HuH-7.5 (cell line): ENCODE results near the gene GANAB.
"Not testable (repeated sequence)": the region's sequence is repeated elsewhere in the genome, so short reads cannot be mapped to it uniquely, and the experiment has no call there.

Source experiments
- DNase-seq: peaks from one replicate; pipeline ENCODE4 v3.0.0; 2011; ENCODE audit warnings: low spot score

GANAB gene

DNA sequence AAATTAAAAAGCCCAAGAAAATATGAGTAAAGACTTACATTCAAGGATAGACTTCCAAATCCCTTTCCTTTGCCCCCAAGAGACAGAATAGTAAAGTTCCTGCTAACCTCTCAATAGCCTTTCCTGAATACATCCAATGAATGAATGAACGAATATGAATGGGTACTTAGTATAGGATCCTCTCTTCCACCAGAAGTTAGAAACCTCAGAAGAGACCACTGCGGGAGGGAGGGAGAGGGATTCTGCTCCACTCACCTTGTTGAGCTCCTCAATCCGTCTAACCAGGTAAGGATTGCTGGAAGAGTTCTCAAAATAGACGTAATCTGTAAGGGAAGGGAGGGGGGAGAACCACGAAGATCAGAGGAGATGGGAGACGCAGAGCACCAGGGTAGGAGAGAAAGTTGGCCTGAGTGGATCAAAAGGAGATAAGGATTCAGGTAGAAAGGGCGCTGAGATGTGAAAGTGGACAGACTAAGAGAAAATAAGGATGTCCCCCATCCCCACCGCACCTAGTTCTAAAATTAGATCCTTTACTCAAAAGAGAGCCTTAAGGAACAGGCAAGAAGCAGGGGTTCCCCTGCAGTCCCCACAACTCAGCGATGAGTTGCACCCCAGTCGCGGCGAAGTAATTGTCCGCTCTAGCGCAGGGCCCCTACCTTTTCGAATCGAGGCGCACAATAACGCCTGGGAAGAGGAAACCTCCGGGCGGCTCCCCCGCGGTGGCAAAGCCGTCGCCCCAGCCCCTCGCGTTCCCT, 45.9 kb downstream of the GANAB start:
- no peak for DNase-seq

DNA sequence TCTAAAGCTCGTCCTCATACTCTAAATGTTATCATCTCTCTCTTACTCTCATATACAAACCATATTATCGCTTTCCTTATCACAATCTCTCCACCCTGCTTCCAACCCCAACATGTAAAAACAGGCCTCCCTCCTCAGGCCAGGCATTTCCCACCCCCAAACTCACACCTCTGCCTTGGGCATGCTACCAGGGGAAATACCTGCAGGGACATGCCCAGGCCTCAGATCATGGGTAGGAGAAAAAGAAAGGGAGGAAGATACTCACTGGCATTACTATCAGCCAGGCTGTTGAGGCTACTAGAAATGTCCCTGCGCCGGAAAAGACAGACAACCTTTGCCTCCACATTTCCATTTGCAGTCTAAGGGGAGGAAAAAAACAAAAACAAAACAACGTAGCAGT, 46.5 kb downstream of the GANAB start:
- DNase-seq: no peak

DNA sequence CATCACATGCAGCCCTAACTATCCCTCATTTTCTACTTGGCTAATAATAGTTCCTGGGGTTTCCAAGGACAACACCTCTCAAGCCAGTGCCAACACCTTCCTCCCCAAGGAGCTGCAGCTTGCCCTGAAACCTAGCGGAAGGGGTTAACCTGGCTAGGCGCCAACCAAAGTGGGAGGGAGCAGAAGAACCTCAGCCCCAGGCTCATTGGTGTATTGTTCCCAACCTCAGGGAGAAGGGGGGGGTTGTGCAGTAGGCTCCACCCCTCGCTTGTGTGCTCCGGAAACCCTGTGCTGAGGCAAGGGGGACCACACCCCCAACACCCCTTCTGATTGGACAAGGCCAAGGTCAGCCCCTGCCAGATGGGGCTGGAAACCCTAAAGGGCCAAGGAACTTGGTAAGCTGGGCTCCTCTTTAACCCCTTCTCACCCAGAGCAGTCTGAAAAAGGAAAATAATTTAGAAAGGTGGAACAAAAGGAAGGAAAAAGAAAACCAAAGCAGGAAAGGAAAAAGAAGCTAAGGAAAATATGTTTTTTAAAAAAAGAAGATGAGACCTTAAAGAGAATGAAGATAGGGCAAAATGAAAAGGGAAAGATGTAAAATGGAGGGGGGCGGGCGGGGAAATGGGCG, 47.2 kb downstream of the GANAB start:
- peak; percentile 81 for DNase-seq

DNA sequence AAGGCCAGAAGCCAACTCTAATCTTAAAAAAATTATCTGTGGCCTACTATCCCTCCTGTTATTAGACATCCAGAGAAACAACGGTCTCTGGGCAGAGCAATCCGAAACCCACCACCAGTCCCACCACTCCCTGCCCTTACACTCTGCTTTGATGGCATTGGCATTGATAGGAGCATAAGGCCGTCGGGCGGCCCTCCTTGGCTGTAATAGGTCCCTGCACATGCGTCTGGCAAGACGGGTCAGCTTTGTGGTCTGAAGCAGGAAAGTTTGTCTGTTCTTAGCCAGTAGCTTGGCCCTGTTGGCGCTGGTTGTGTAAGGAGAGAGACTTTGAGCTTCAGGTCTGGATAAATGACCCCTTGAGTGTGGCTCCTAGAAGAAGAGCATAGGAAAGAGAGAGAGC, 51.3 kb downstream of the GANAB start:
- no peak for DNase-seq

DNA sequence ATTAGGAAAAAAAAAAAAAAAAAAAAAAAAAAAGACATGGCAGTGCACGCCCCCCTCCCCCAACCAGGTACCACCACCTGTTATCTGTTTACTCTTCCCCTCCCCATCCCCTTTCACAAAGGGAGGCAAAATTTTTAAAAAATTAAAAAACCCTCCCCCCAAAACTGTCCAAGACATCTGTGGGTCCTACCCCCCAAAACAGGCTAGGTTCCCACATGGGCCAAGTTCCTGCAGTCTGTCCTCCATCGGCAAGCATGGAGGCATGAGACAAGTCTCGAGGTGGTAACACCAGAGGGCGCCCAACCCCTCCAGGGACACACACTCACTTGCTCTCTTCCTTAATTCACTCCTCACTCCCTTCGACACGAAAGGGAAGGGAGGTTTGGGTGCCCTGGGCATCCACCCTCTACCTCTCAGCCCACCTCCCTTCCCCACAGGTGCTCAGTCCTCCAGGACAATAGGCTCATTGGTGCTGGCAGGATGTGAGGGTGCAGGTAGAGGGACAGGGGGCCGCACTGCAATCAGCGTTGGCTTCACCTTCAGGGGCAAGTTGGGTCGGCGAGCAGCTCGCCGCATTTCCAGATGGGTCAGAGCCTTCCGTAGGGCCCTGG, 52.9 kb downstream of the GANAB start:
- peak; percentile 64 for DNase-seq

DNA sequence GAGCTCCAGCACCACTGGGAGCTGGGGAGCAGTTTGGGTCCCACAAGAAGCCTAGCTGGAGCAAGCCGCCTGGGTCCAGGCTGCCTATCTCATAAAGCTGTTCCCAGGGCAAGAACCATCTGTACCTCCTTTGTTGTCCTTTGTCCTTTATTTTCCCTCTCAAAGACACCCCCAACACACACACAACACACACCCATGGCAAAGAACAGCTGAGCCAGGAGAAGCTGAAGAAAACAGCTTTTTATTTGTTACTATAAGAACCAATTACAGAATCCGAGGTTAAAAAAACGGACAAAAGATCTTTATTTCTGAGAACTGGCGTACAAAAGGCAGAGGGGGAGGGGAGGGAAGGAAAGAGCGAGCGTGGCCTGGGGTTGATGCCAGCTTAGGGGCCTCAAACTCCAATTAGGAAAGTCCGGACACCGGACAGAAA, 53.4 kb downstream of the GANAB start:
- DNase-seq: no peak

DNA sequence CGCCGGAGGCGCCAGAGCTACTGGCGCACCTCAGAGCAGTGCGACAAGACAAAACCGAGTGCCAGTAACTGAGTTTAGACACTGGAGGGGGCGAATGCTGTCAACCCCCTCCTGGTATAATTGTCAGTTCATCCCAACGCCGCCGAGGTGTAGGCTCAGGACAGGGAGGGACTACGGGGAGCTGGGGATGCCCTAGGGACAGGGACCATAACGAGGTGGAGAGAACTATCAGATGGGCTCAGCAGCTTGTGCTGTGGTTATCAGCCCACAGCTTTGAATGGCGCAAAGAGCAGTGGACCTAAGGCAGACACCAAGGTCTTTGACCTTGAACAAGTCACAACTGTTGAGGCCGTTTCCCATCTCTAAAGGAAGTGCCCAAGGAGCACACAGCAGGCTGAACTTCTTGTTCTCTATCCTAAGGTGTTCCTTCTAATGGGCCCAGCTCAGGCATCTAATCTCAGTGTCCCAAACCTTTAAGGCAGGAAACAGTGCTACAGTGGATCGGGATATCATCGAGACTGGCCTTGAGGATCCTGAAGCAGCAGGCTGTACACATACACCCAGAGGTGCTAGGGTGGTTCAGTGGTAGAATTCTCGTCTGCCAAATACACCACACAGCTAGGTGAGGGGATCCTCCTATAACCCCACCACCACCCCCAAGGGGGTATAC, 54.1 kb downstream of the GANAB start:
- DNase-seq: no peak

DNA sequence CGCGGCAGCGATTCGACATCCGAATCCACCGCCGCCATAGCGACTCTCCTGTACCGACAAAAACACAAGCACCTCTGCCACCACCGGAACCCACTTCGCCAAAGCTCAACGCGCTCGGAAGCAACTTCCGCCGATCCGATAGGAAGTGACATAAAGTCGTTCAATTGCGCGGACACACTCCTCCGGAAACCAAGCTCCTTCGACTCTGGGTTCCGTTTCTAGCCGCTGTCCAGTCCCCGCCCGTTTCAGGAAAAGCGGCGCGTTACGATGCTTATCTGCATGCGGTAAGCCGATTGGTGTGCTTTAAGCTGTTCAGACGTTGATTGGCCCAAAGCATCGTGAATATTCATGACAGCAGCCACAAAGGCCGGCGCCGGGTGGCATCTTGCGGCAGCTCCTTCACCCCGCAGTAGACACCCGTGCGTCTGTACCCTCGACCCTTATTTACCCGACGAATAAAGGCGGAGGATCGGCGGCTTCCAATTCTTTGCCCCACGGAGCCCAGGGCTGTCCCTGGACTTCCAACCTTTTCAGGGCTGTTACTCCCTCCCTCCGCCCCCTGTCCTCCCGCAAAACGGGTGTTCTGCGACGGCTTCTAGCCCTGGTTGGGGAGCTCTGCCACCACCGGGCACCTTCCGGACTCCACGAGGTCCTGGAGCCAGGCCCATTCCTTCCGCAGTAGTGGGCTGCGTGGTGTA, 54.8 kb downstream of the GANAB start, which contains the start of gene TUT1:
Gene TUT1, minus strand, starts transcription at position 76 of the 698 bp plus-strand sequence. Its CDS starts 38 bp downstream, at position 38.
- DNase-seq: peak; percentile 89

DNA sequence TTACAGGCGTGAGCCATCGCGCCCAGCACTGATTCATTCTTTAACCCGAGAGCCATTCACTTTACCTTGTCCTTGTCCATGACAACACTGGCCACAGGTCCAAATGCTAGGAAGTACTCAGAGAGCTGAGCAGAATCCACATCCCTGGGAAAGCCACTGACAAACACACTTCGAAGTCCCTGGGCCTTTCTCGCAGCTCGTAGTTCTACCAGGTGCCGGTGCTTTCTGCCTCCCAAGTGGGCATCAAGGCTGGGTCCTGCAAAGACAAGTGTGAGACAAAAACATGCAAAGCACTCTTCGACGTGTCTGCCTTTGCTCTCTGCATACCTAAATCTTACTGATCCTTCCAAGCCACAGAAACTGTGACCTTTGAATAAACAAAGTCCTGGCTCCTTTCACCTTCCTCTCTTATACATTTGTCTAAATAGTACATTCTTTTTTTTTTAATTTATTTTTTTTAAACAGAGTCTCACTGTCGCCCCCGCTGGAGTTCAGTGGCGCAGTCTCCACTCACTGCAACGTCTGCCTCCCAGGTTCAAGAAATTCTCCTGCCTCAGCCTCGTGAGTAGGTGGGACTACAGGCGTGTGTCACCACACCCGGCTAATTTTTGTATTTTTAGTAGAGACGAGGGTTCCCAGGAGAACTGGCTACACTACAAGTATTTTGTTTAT, 57.3 kb downstream of the GANAB start:
- no peak for DNase-seq

DNA sequence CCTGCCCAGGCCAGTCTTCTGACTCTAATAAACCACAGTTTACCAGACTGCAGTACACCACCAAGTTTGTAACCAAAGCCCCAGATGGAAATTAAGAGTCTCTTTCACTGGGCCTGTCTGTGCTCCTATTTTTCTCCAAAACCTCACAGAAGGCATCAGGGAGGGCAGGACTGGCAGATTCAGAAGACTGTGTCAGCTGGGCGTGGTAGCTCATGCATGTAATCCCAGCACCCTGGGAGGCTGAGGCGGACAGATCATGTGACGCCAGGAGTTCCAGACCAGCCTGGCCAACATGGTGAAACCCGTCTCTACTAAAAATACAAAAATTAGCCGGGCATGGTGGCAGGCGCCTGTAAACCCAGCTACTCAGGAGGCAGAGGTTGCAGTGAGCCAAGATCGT, 61.1 kb downstream of the GANAB start:
- DNase-seq: not testable (repeated sequence)

DNA sequence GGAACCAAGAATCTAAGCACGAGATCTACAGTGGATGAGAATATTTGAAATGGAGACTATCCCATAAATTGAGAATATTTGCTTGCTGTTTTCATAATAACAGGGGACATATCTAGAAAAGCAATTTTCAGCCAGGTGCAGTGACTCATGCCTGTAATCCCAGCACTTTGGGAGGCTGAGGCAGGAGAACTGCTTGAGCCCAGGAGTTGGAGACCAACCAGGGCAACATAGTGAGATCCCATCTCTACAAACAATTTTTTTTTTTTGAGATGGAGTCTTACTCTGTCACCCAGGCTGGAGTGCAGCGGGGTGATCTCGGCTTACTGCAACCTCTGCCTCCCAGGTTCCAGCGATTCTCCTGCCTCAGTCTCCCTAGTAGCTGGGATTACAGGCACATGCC, 64.7 kb downstream of the GANAB start:
- DNase-seq: not testable (repeated sequence)

DNA sequence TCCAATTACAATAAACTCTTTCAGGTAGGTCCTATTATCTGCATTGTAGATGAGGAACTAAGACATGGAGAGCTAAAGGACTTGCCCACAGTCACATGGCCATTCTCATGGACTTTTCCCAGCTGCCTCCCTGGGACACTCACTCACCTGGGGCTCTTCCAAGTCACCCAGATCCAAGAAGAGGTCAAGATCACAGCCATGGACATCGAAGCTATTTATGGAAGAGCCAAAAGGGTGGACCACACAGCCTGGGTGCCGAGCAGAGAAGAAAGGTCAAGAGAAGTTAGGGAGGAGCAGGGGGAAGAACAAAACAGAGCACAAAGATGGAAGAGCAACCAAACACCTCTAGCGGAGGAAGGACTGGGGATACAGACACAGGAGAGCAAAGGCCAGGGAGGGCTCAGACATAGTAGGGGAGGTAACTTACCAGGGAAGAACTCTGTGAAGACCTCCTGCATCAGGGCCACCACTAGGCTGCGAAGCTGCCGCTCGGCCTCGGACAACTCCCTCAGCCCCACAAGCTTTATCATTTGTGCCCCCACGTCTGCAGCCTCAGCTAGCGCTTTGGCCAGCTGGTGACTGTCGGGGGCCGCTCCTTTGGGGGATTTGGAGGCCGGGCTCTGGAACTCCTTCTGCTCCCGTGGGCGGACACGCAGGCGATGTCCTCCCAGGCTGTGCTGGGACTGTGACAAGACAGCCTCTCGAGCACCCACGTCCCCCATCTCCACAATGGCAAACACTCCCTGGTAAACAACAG, 65.3 kb downstream of the GANAB start:
- no peak for DNase-seq

DNA sequence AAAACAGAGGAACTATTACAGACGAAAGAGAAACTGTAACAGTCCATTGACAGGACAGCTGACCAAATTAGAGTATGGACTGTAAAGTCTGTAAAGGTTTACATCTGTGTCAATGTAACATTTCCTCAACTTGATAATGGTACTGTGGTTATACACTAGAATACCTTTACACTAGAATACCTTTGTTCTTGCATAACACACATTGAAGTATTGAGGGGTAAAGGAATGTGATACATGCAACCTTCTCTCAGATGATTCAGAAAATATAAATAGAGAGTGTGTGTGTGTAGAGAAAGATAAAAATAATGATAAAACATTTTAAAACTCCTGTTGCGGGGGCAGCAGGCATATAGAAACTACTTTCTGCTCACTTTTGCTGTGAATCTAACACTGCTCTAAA, 67.2 kb downstream of the GANAB start:
- no peak for DNase-seq

DNA sequence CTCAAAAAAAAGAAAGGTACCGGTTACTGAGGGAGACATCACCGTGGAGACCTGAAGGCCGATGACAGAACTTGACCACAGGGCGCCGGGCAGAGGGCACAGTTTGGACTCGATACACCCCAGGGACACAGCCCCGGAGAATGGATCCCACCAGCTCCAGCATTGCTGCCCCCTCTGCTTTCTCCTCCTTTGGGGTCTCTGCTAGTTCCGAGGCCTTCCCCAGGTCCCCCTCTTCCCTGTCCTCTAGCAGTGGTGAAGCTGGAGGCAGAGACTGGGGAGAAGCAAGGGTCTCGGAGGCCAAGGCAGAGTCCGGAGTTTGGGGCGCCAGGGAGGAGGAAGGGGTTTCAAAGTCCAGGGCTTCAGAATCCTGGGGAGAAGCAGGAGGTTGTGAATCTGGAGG, 67.9 kb downstream of the GANAB start:
- DNase-seq: no peak

DNA sequence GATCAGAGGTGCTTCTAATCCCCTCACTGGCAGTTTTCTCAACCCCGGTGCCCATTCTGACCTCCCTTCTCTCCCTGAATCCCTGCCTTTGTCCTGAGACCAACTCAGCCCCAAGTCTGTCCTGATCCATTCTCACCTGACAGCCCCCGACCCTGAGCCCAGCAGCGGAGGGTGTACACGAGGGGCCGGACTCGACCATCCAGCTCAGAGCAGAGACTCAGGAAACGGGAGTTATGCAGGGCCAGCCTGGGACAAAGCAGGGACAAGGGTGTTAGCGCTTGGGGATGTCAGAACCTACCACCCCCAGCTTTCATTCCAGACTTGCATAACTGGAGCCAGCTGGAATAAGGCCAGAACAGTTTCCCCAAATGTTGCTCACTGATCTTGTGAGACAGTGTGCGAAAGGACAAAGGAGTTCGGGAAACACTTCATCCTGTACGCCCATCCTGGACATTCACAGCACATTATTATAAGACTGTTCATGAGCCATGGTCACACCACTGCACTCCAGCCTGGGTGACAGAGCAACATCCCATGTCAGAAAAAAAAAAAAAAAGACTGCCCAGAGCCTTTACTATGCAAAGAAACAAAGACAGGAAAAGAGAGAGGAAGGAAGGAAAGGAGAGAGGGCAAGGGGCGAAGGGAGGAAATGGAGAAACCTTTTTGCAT, 69.2 kb downstream of the GANAB start:
- no peak for DNase-seq

DNA sequence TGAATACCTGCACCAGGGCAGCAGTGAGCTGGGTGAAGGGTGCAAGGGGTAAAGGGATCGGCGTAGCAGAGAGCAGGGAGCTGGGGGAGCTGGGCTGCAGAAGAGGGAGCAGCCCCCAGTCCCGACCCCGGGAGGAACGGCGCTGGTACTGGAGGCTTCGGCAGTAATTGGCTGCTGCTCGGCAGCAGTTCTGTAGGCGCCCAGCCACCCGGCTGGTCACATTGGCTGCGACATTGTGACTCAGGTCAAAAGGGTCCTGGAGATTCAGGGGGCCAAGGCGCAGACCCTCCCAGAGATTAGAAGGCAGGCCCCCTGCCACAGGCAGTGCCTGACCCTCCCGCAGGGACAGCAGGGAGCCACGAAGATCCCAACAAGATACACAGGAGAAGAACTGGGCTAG, 70.6 kb downstream of the GANAB start:
- no peak for DNase-seq

DNA sequence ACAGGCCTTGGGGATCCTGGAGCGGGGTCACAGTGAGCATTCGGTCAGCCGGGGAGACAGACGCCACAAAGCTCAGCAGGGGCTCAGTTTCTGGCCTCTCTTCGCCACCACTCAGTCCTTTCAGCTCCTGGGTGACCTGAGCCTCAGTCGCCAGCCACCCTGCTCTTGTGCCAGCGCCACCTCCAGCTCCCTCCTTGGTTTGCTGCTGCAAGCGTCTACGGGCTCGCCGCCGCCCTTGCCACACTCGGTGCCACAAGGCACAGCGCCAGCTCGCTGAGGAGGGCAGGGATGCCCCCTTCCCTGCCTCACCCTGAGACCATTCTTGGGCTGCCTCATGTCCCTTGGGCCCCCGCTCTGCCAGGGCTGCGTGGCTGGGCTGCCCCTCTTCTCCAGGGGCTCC, 71.3 kb downstream of the GANAB start:
- DNase-seq: no peak
